Measurements from ENCODE around the gene RNASE11.

DNA sequence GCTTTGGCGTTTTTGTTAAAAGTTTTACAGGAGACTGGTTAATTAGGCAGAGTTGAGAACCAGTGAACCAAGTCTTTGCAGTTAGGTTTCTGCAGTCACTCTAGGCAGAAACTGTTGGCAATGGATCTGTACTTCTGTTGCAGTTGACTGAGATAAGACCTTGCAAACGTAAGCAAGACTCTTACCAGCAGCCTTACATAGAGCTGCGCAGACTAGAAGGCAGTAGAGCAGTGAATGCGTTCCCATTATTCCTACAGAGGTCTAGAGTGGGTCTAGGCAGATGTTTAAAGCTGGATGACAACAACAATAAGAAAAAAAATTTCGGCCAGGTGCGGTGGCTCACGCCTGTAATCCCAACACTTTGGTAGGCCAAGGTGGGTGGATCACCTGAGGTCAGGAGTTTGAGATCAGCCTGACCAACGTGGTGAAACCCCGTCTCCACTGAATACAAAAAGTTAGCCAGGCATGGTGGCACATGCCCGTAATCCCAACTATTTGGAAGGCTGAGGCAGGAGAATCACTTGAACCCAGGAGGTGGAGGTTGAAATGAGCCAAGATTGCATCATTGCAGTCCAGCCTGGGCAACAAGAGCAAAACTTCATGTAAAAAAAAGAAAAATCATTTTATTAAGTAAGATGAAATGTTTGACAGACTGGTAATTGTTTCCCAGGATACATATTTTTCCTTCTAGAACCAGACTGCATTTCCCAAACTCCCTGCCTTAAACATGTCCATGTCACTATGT lies 39.2 kb downstream of the RNASE11 start:
- TF ChIP-seq POLR2A (IDR thresholded peaks at IDR 0.05): no peak
- TF ChIP-seq, protein P1, sequence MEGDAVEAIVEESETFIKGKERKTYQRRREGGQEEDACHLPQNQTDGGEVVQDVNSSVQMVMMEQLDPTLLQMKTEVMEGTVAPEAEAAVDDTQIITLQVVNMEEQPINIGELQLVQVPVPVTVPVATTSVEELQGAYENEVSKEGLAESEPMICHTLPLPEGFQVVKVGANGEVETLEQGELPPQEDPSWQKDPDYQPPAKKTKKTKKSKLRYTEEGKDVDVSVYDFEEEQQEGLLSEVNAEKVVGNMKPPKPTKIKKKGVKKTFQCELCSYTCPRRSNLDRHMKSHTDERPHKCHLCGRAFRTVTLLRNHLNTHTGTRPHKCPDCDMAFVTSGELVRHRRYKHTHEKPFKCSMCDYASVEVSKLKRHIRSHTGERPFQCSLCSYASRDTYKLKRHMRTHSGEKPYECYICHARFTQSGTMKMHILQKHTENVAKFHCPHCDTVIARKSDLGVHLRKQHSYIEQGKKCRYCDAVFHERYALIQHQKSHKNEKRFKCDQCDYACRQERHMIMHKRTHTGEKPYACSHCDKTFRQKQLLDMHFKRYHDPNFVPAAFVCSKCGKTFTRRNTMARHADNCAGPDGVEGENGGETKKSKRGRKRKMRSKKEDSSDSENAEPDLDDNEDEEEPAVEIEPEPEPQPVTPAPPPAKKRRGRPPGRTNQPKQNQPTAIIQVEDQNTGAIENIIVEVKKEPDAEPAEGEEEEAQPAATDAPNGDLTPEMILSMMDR (IDR thresholded peaks at IDR 0.05): no peak
